ENCODE data around the gene LRP6.
"Not testable (repeated sequence)": the region's sequence is repeated elsewhere in the genome, so short reads cannot be mapped to it uniquely, and the experiment has no call there.

Gene LRP6

GRCh38 chr12:12265035-12265434 lies 1.8 kb downstream of the LRP6 start:
- no peak for DNase-seq

- no peak for DNase-seq
Observed at GRCh38 chr12:12263909-12264308, 2.9 kb downstream of the LRP6 start.

- DNase-seq: not testable (repeated sequence)
Observed at GRCh38 chr12:12256291-12256757, 10.5 kb downstream of the LRP6 start.

- DNase-seq: no peak
Observed at GRCh38 chr12:12254553-12254952, 12.3 kb downstream of the LRP6 start.

GRCh38 chr12:12249216-12250050 lies 17.4 kb downstream of the LRP6 start:
- no peak for DNase-seq

GRCh38 chr12:12247584-12247983 lies 19.3 kb downstream of the LRP6 start:
- DNase-seq: no peak

- no peak for DNase-seq
Observed at GRCh38 chr12:12244341-12244740, 22.5 kb downstream of the LRP6 start.

GRCh38 chr12:12240662-12241340 lies 26.0 kb downstream of the LRP6 start:
- no peak for DNase-seq

- no peak for DNase-seq
Observed at GRCh38 chr12:12239127-12239526, 27.7 kb downstream of the LRP6 start.

- DNase-seq: no peak
Observed at GRCh38 chr12:12238605-12239004, 28.2 kb downstream of the LRP6 start.

GRCh38 chr12:12236896-12237295 lies 29.9 kb downstream of the LRP6 start:
- DNase-seq: no peak

- no peak for DNase-seq
Observed at GRCh38 chr12:12230275-12230674, 36.6 kb downstream of the LRP6 start.

GRCh38 chr12:12229556-12230092 lies 37.2 kb downstream of the LRP6 start:
- no peak for DNase-seq

GRCh38 chr12:12228402-12228801 lies 38.4 kb downstream of the LRP6 start:
- no peak for DNase-seq

- no peak for DNase-seq
Observed at GRCh38 chr12:12226187-12226586, 40.7 kb downstream of the LRP6 start.

- no peak for DNase-seq
Observed at GRCh38 chr12:12224240-12224940, 42.5 kb downstream of the LRP6 start.

- DNase-seq: no peak
Observed at GRCh38 chr12:12221560-12221959, 45.3 kb downstream of the LRP6 start.

GRCh38 chr12:12219664-12220063 lies 47.2 kb downstream of the LRP6 start:
- no peak for DNase-seq

- DNase-seq: no peak
Observed at GRCh38 chr12:12217018-12217359, 49.9 kb downstream of the LRP6 start.

GRCh38 chr12:12216349-12217017 lies 50.4 kb downstream of the LRP6 start:
- no peak for DNase-seq

GRCh38 chr12:12214635-12215131 lies 52.2 kb downstream of the LRP6 start:
- no peak for DNase-seq

GRCh38 chr12:12214201-12214600 lies 52.6 kb downstream of the LRP6 start:
- DNase-seq: no peak

- no peak for DNase-seq
Observed at GRCh38 chr12:12212769-12213168, 54.1 kb downstream of the LRP6 start.
